Measurements from ENCODE around the gene NFASC.

NFASC gene

DNA sequence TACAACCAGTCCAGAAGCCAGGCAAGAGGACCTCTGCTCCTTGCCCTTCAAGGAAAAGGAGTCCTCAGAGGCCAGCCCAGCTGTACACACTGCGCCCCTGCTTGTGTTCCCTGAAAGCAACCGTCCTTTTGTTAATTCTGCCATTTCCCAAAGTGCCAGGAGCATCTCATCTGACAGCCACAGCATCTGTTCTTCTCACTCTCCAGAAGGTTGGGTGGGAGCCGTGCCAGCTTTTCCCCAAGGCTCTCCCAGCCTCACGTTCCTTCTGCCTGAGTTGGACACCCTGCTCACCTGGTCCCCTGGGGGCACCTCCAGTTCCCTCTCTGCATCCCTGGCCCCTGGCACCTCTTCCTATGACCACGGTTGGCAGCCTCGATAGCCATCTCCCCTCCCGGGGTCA is 161.8 kb downstream of the NFASC start:
- H3K4me1 ChIP-seq = no peaks in the 10 kb centered on the region
- peaks cover 0 to 23% of the 10 kb centered on the region in 2 donors for H3K27me3 ChIP-seq
- no peak for DNase-seq
- H3K36me3 ChIP-seq = no peaks in the 10 kb centered on the region
- TF ChIP-seq, protein P1, sequence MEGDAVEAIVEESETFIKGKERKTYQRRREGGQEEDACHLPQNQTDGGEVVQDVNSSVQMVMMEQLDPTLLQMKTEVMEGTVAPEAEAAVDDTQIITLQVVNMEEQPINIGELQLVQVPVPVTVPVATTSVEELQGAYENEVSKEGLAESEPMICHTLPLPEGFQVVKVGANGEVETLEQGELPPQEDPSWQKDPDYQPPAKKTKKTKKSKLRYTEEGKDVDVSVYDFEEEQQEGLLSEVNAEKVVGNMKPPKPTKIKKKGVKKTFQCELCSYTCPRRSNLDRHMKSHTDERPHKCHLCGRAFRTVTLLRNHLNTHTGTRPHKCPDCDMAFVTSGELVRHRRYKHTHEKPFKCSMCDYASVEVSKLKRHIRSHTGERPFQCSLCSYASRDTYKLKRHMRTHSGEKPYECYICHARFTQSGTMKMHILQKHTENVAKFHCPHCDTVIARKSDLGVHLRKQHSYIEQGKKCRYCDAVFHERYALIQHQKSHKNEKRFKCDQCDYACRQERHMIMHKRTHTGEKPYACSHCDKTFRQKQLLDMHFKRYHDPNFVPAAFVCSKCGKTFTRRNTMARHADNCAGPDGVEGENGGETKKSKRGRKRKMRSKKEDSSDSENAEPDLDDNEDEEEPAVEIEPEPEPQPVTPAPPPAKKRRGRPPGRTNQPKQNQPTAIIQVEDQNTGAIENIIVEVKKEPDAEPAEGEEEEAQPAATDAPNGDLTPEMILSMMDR (IDR thresholded peaks at IDR 0.05) = no peak
- H3K9me3 ChIP-seq = no peaks in the 10 kb centered on the region
- H3K4me3 ChIP-seq = no peak overlapping the region
- no peak overlapping the region for H3K27ac ChIP-seq
- intact Hi-C loops (cut with DNase I; ENCODE audit: low total_unique reads) = no loop called here

- no peak for DNase-seq
- Histone ChIP-seq H3K4me3 (no peak overlapping the region), H3K27ac (no peak overlapping the region), H3K9me3 (no peaks in the 10 kb centered on the region), H3K4me1 (no peaks in the 10 kb centered on the region), H3K36me3 (no peaks in the 10 kb centered on the region), H3K27me3 (peaks cover 0 to 19% of the 10 kb centered on the region in 2 donors)
- TF ChIP-seq, protein P1 (IDR thresholded peaks at IDR 0.05) = no peak
- intact Hi-C loops (cut with DNase I; ENCODE audit: low total_unique reads) = no loop called here
Observed at GRCh38 chr1:205037539-205037938, 166.9 kb downstream of the NFASC start.

- TF ChIP-seq, protein P1 (IDR thresholded peaks at IDR 0.05) = no peak
- DNase-seq = no peak
- intact Hi-C loops (cut with DNase I; ENCODE audit: low total_unique reads) = no loop called here
- H3K4me1 ChIP-seq = peaks cover 0 to 7% (median 6%) of the 10 kb centered on the region in 4 donors
- H3K4me3 ChIP-seq = no peak overlapping the region
- H3K36me3 ChIP-seq = no peaks in the 10 kb centered on the region
- no peak overlapping the region for H3K27ac ChIP-seq
- H3K9me3 ChIP-seq = no peaks in the 10 kb centered on the region
- peaks cover 0 to 22% of the 10 kb centered on the region in 2 donors for H3K27me3 ChIP-seq
Observed at GRCh38 chr1:205038132-205038786, 167.6 kb downstream of the NFASC start.

DNA sequence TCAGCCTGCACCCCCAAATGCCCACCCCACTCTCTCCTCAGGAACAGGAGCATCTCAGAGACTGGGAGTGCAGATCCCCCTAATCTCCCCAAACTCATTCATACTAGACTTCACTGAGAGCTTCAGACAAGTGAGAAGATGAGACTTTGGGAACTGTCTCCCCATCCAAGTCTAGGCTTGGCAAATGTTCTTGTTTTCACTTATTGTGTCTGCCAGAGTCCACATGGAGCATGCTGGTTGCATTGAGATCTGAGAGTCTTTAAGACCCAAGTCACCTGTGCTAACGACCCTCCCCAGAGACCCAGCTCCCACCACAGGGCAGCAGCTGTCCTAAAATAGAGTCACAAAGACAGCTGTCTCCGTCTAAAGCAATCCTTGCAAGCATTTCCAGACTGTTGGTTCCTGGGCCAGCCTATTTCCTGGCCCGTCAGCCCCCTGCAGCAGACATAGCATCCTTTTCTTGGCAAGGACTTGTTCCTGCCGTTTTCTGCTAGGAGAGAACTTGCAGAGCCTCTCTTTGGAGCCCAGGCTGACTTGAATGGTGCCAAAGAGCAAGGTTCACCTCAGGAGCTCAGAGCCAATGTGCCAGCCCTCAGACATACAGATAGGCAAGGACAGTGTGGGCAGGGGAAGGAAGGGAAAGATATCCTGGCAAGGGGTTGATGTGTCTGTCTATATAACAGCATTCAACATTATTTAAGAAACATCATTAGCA is 170.5 kb downstream of the NFASC start:
- intact Hi-C loops (cut with DNase I; ENCODE audit: low total_unique reads) = no loop called here
- no peak overlapping the region for H3K27ac ChIP-seq
- TF ChIP-seq, protein P1 (IDR thresholded peaks at IDR 0.05) = no peak
- H3K4me1 ChIP-seq = peaks cover 0 to 13% (median 9%) of the 10 kb centered on the region in 4 donors
- no peak overlapping the region for H3K4me3 ChIP-seq
- no peak for DNase-seq
- H3K36me3 ChIP-seq = no peaks in the 10 kb centered on the region
- no peaks in the 10 kb centered on the region for H3K9me3 ChIP-seq
- H3K27me3 ChIP-seq = peaks cover 0 to 49% of the 10 kb centered on the region in 2 donors

DNA sequence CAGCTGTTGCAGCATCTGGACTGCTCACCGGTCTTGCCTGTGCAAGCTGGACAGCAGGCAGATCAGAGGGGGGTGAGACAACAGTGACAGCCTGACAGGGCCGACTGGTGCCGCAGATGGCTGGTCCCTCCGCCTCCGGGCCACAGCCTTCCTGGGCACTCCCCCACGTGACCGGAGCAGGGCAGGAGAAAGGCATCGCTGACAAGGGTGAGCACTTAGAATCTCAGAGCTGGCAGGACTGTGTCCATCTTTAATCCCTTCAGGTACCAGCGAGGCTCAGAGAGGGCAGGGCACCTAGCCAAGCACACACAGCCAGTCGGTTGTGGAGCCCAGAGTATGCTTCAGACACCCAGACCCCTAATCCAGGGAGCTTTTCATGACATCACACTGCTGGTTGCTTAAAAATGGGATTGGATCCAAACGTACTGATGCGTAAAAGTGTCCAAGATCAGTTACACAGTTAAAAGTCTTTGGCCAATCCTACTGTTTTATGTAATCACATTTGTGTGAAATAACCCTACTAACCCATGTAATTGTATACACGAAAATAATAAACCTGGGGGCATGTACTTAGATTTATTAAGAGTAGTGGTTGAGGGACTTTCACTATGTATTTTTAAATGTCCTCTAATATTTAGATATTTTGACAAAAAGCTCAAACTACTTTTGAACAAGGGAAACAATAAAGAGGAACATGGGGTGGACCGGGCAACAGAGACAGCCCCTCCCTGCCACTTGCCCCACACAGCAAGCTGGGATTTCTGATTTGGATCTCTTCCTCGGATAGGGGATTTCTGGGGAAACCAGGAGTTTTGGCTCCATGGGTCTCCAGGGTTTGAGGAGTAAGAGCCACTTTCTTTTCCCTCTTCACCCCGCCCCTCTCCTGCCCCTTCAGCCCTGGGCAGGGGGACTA is 171.6 kb downstream of the NFASC start:
- TF ChIP-seq, protein P1 (IDR thresholded peaks at IDR 0.05) = no peak
- Histone ChIP-seq H3K27me3 (peaks cover 0 to 60% of the 10 kb centered on the region in 2 donors), H3K9me3 (no peaks in the 10 kb centered on the region), H3K27ac (no peak overlapping the region), H3K4me1 (peaks cover 0 to 13% (median 9%) of the 10 kb centered on the region in 4 donors), H3K36me3 (no peaks in the 10 kb centered on the region), H3K4me3 (no peak overlapping the region)
- intact Hi-C loops (cut with DNase I; ENCODE audit: low total_unique reads) = no loop called here
- DNase-seq = no peak
